ENCODE data around the gene GALNT5. TPM values are rescaled to one million over a fixed set of nuclear protein-coding genes. Genes with fewer than 3 reads are reported as not detected.

Gene GALNT5
- total RNA-seq, 1 donor from 2014 or later, result 1.7 TPM

DNA sequence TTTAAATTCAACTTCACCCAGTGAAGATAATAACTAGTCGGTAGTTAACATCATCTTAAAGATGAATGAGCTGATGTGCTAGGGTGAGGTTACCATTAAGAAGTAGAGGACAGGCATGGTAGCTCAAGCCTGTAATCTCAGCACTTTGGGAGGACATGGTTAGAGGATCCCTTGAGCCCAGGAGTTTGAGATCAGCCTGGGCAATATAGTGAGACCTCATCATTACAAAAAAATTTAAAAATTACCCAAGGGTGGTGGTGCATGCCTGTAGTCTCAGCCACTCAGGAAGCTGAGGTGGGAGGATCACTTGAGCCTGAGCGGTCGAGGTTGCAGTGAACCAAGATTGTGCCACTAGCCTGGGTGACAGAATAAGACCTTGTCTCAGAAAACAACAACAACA, 4.7 kb downstream of the GALNT5 start:
- H3K4me3 Mint-ChIP-seq, result no peak overlapping the region
- no peak overlapping the region for H3K27ac Mint-ChIP-seq
- DNase-seq (ENCODE audit: extremely low spot score, unreplicated experiment), result no peak
- TF ChIP-seq, protein P1, sequence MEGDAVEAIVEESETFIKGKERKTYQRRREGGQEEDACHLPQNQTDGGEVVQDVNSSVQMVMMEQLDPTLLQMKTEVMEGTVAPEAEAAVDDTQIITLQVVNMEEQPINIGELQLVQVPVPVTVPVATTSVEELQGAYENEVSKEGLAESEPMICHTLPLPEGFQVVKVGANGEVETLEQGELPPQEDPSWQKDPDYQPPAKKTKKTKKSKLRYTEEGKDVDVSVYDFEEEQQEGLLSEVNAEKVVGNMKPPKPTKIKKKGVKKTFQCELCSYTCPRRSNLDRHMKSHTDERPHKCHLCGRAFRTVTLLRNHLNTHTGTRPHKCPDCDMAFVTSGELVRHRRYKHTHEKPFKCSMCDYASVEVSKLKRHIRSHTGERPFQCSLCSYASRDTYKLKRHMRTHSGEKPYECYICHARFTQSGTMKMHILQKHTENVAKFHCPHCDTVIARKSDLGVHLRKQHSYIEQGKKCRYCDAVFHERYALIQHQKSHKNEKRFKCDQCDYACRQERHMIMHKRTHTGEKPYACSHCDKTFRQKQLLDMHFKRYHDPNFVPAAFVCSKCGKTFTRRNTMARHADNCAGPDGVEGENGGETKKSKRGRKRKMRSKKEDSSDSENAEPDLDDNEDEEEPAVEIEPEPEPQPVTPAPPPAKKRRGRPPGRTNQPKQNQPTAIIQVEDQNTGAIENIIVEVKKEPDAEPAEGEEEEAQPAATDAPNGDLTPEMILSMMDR (conservative IDR thresholded peaks at IDR 0.05), result no peak
- H3K4me1 Mint-ChIP-seq (ENCODE audit: unreplicated experiment), result peaks cover 40% of the 10 kb centered on the region
- H3K27me3 Mint-ChIP-seq, result no peaks in the 10 kb centered on the region
- H3K36me3 Mint-ChIP-seq, result no peaks in the 10 kb centered on the region
- peaks cover 4% of the 10 kb centered on the region for H3K9me3 Mint-ChIP-seq

DNA sequence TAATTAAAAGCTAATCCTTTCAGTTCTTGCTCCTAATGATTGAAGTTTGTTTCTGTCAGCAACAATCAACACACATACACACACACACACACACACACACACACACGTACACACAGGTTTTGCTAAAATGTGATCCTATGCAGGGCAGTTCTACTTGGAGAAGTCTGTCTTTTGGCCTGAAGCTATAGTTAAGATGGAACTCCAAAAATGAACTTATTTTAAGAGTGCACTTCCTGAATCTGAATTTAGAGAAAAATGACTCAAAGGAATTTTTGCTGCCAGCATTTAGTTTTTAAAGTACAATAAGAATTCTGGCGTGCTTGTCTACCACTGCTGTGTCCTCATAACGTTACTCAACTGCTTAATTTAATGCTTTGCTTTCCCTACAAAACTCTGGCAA, 6.6 kb downstream of the GALNT5 start:
- DNase-seq (ENCODE audit: extremely low spot score, unreplicated experiment), result no peak
- TF ChIP-seq, protein P1 (conservative IDR thresholded peaks at IDR 0.05), result no peak
- Mint-ChIP-seq H3K4me1 (ENCODE audit: unreplicated experiment) (peaks cover 25% of the 10 kb centered on the region), H3K36me3 (no peaks in the 10 kb centered on the region), H3K27ac (no peak overlapping the region), H3K27me3 (no peaks in the 10 kb centered on the region), H3K4me3 (no peak overlapping the region), H3K9me3 (peaks cover 4% of the 10 kb centered on the region)

DNA sequence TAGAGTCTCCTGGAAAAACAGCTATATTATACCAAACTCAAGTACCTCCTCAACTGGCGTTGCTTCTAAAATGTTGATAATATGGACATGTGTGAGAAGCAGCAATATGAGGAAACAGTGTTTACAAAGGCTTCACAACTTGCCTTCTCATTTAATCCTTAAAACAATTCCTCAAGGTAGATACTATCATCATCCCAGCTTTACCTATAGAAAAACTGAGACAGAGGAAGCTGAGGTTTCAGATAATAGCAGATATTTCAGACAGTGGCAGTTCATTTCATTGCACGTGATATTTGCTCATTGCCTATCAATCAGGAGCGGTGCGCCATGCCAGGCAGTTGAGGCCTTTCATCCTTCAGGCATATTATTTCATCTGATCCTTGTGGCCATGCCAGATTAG, 8.3 kb downstream of the GALNT5 start:
- Mint-ChIP-seq H3K27me3 (no peaks in the 10 kb centered on the region), H3K9me3 (peaks cover 4% of the 10 kb centered on the region), H3K36me3 (no peaks in the 10 kb centered on the region), H3K4me1 (ENCODE audit: unreplicated experiment) (peaks cover 20% of the 10 kb centered on the region), H3K4me3 (no peak overlapping the region), H3K27ac (no peak overlapping the region)
- DNase-seq (ENCODE audit: extremely low spot score, unreplicated experiment), result no peak
- TF ChIP-seq, protein P1 (conservative IDR thresholded peaks at IDR 0.05), result no peak

DNA sequence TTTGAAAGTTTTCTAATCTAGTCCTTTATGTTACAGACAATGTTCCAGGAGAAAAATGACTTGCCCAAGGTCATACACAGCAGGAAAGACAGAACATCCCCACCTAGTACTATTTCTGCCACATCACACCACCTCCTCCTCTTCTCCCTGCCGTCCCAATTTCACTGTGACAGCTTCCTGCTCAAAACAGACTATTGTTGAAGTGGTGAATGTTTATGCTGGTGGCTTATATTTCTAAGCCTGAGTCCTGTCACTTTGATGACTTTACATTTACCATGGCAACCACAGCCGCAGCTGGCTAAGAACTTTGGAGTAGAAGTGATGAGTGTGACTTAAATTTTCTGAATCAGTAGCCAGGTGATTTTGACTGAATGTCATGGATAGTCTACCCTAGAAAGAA, 10.0 kb downstream of the GALNT5 start:
- Mint-ChIP-seq H3K27ac (no peak overlapping the region), H3K9me3 (peaks cover 4% of the 10 kb centered on the region), H3K4me3 (no peak overlapping the region), H3K36me3 (no peaks in the 10 kb centered on the region), H3K27me3 (no peaks in the 10 kb centered on the region), H3K4me1 (ENCODE audit: unreplicated experiment) (peaks cover 13% of the 10 kb centered on the region)
- no peak for DNase-seq (ENCODE audit: extremely low spot score, unreplicated experiment)
- TF ChIP-seq, protein P1 (conservative IDR thresholded peaks at IDR 0.05), result no peak

DNA sequence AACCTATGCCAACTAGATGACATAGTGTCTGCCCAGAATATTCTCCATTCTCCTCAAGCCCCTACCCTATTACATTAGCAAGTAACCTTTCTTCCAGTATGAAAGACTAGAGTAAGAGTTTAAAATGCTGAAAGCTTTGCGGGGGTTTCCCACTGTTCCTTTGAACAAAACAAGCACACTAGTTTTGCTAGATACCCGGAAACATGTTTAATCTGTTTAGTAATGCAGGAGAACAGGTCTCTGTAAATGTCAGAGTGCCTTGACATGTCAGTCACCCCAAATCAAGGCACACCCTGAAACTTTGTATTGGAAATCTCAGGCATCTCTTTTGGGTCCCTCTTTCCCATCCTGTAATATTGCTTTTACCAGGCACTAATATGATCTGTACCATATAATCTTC, 11.6 kb downstream of the GALNT5 start:
- TF ChIP-seq, protein P1 (conservative IDR thresholded peaks at IDR 0.05), result no peak
- no peak overlapping the region for H3K27ac Mint-ChIP-seq
- H3K4me3 Mint-ChIP-seq, result no peak overlapping the region
- H3K4me1 Mint-ChIP-seq (ENCODE audit: unreplicated experiment), result peaks cover 7% of the 10 kb centered on the region
- H3K9me3 Mint-ChIP-seq, result no peaks in the 10 kb centered on the region
- no peaks in the 10 kb centered on the region for H3K27me3 Mint-ChIP-seq
- H3K36me3 Mint-ChIP-seq, result no peaks in the 10 kb centered on the region
- no peak for DNase-seq (ENCODE audit: extremely low spot score, unreplicated experiment)

DNA sequence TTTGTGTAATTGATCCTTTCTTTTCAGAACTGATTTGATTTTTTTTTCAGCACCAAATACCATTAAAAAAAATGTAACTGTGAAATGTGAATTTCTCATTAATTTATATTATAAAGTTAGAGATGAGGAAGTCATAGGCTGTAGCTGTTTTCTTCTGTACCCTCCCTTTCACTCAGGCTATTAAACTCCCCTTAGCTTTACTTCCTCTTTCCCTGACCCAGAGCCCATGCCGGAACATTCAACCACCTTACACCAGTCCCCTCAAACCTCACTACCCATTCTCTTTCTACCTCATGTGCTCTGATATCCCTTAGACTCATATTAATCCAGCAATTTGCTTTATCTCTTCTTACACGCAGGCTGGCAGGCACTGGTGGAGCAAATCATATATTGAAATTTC, 12.4 kb downstream of the GALNT5 start:
- Mint-ChIP-seq H3K9me3 (no peaks in the 10 kb centered on the region), H3K27me3 (no peaks in the 10 kb centered on the region)

More for the DNA sequence above, 12.4 kb downstream of the GALNT5 start:
- Mint-ChIP-seq H3K4me3 (no peak overlapping the region), H3K4me1 (ENCODE audit: unreplicated experiment) (peaks cover 3% of the 10 kb centered on the region), H3K36me3 (no peaks in the 10 kb centered on the region), H3K27ac (no peak overlapping the region)
- TF ChIP-seq, protein P1 (conservative IDR thresholded peaks at IDR 0.05), result no peak
- no peak for DNase-seq (ENCODE audit: extremely low spot score, unreplicated experiment)

All from type B pancreatic cell (in vitro differentiated cells).